ENCODE measurements around the gene FAM162A. TPM values are rescaled to one million over a fixed set of nuclear protein-coding genes. Genes with fewer than 3 reads are reported as not detected.

The FAM162A gene, protein sequence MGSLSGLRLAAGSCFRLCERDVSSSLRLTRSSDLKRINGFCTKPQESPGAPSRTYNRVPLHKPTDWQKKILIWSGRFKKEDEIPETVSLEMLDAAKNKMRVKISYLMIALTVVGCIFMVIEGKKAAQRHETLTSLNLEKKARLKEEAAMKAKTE
- total RNA-seq = 14.7 and 37.0 TPM in 2 replicates

DNA sequence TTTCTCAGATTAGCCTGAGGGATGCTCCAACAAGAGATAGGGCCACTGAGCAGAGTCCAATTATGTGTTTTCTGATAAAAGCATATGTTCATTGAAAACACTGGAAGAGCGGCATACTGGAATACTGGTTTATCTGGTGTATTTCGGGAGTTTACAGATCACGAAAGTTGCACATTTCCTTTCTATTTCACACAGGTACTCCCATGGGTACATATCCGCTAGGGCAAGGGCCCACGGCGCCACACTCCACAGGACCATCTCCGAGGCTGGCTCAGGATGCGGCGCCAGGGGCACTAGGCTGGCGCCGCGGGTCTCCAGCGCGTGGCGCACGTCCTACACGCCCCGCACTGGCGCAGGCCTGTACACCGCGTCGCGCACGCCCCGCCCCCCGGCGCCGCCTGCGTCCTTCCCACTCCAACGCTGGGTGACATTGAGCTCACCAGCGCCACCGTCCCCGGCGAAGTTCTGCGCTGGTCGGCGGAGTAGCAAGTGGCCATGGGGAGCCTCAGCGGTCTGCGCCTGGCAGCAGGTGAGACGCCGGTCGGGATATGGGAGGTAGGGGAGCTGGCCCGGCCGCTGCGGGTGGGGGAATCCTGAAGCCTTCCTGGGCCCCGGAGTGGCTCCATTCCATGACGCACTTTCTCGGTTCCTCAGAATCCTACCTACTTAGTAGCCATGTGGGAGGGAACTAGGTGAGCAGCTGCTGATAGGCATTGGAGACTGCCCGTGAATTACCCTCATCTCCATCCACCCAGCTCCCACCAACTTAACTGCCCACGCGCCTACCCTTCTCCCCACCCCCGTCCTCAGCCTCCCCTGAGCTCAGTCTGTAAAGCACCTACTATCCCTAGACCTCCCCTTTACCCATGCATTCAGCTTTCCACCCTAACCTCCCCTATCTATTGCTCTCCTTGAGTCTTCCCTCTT is at the start of gene FAM162A:
Gene FAM162A, plus strand, starts transcription at position 412 of the 927 bp plus-strand sequence. Its CDS starts 84 bp downstream, at position 496.
- Histone ChIP-seq H3K4me3 (ENCODE audit: low read depth, low read length) (peak within 1 kb of the TSS; percentile 62), H3K36me3 (ENCODE audit: control insufficient read depth, insufficient read depth, low read length) (peaks cover 2% of the 10 kb centered on the region), H3K27me3 (ENCODE audit: control insufficient read depth, insufficient read depth, low read length) (no peaks in the 10 kb centered on the region)
- FAIRE-seq (no peak), DNase-seq (ENCODE audit: low read depth) (peak; percentile 80)
- TF ChIP-seq, protein P1, sequence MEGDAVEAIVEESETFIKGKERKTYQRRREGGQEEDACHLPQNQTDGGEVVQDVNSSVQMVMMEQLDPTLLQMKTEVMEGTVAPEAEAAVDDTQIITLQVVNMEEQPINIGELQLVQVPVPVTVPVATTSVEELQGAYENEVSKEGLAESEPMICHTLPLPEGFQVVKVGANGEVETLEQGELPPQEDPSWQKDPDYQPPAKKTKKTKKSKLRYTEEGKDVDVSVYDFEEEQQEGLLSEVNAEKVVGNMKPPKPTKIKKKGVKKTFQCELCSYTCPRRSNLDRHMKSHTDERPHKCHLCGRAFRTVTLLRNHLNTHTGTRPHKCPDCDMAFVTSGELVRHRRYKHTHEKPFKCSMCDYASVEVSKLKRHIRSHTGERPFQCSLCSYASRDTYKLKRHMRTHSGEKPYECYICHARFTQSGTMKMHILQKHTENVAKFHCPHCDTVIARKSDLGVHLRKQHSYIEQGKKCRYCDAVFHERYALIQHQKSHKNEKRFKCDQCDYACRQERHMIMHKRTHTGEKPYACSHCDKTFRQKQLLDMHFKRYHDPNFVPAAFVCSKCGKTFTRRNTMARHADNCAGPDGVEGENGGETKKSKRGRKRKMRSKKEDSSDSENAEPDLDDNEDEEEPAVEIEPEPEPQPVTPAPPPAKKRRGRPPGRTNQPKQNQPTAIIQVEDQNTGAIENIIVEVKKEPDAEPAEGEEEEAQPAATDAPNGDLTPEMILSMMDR (IDR thresholded peaks at IDR 0.05; ENCODE audit: insufficient read depth, low read length, severe bottlenecking) = peak; percentile 67

DNA sequence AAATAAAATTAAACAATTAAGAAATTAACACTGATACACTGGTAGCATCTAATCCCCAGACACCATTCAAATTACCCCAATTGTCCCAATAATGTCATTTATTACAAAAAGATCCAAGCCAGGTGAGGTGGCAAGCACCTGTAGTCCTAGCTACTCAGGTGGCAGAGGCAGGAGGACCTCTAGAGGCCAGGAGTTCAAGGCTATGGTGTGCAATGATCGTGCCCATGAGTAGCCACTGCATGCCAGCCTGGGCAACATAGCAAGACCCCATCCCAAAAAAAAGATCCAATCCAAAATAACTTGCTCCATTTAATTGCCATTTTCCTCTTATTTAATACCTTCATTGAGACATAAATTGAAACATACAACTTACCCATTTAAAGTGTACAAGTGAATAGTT is 41.2 kb upstream of the FAM162A start:
- FAIRE-seq = no peak

DNA sequence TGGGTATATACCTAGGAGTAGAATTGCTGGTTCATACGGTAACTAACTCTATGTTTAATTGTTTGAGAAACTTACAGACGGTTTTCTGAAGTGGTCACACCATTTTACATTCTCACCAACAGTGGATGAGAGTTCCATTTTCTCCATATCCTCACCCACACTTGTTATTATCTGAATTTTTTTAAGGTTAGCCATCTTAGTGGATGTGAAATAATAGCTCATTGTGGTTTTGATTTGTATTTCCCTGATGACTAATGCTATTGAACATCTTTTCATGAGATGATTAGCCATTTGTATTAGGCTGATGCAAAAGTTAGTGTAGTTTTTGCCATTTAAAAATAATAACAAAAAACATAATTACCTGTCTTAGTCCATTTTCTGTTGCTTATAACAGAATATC is 40.3 kb upstream of the FAM162A start:
- FAIRE-seq = no peak
- TF ChIP-seq, protein P1 (IDR thresholded peaks at IDR 0.05; ENCODE audit: insufficient read depth, low read length, severe bottlenecking) = no peak
- peak; percentile 69 for DNase-seq (ENCODE audit: low read depth)
- H3K27me3 ChIP-seq (ENCODE audit: control insufficient read depth, insufficient read depth, low read length) = no peaks in the 10 kb centered on the region
- peaks cover 1% of the 10 kb centered on the region for H3K36me3 ChIP-seq (ENCODE audit: control insufficient read depth, insufficient read depth, low read length)
- no peak overlapping the region for H3K4me3 ChIP-seq (ENCODE audit: low read depth, low read length)

More for the DNA sequence above, 41.2 kb upstream of the FAM162A start:
- TF ChIP-seq, protein P1 (IDR thresholded peaks at IDR 0.05; ENCODE audit: insufficient read depth, low read length, severe bottlenecking) = no peak
- DNase-seq (ENCODE audit: low read depth) = no peak
- Histone ChIP-seq H3K4me3 (ENCODE audit: low read depth, low read length) (no peak overlapping the region), H3K36me3 (ENCODE audit: control insufficient read depth, insufficient read depth, low read length) (peaks cover 3% of the 10 kb centered on the region), H3K27me3 (ENCODE audit: control insufficient read depth, insufficient read depth, low read length) (no peaks in the 10 kb centered on the region)

DNA sequence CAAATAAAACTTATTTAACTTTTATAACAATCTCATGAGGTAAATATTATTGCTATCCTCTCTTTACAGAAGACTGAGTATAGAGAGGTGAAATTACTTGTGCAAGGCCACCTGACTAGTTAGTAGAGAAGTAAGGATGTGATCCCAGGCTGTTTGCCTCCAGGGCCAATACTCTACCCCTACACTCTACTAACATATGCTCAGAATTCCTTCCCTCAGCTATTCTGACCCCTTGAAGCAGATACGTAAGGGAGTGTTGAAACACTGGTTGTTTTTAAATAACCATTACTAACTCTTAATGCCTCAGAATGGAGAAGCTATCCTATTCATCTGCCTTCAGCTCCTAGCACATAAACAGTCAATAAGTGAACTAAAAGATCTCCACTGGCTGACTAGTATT is 34.8 kb upstream of the FAM162A start:
- TF ChIP-seq, protein P1 (IDR thresholded peaks at IDR 0.05; ENCODE audit: insufficient read depth, low read length, severe bottlenecking) = no peak
- FAIRE-seq (no peak), DNase-seq (ENCODE audit: low read depth) (no peak)

DNA sequence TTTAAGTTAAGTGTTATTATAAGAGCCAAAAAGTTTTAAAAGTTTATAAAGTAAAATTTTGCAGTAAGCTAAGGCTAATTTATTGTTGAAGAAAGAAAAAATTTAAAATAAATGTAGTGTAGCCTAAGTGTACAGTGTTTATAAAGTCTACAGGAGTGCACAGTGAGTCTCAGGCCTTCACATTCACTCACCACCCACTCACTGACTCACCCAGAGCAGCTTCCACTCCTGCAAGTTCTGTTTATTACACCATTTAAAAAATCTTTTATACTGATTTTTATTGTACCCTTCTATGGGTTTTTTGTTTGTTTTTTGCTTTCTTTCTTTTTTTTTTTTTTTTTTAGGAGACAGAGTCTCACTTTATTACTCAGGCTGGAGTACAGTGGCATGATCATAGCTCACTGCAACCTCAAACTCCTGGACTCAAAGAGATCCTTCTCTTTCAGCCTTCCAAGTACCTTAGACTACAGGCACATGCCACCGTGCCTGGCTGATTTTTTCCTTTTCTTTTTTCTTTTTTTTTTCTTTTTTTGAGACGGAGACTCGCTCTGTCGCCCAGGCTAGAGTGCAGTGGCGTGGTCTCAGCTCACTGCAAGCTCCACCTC is 33.1 kb upstream of the FAM162A start:
- no peaks in the 10 kb centered on the region for H3K27me3 ChIP-seq (ENCODE audit: control insufficient read depth, insufficient read depth, low read length)
- no peak overlapping the region for H3K4me3 ChIP-seq (ENCODE audit: low read depth, low read length)
- H3K36me3 ChIP-seq (ENCODE audit: control insufficient read depth, insufficient read depth, low read length) = no peaks in the 10 kb centered on the region
- TF ChIP-seq, protein P1 (IDR thresholded peaks at IDR 0.05; ENCODE audit: insufficient read depth, low read length, severe bottlenecking) = no peak
- FAIRE-seq (no peak), DNase-seq (ENCODE audit: low read depth) (peak; percentile 69)

More for the DNA sequence above, 34.8 kb upstream of the FAM162A start:
- Histone ChIP-seq H3K27me3 (ENCODE audit: control insufficient read depth, insufficient read depth, low read length) (no peaks in the 10 kb centered on the region), H3K36me3 (ENCODE audit: control insufficient read depth, insufficient read depth, low read length) (no peaks in the 10 kb centered on the region), H3K4me3 (ENCODE audit: low read depth, low read length) (no peak overlapping the region)
